IMR-90 (cell line): ENCODE data around the gene LCE4A. TPM values are rescaled to one million over a fixed set of nuclear protein-coding genes. Genes with fewer than 3 reads are reported as not detected.

Experiments
- ATAC-seq: fragments of 200-7000 bp; cut with Tn5 transposase; 2 replicates; pipeline ENCODE4 v1.9.1; 2020; ENCODE audit warnings: low read depth, mild to moderate bottlenecking, moderate library complexity
- BruUV-seq: library from RNA; stranded (reverse); fragments of 400-500 nt; replicated peaks from 2 replicates; lab custom pipeline; 2021; lab: Mats Ljungman, UMichigan
- CTCF ChIA-PET: fragments of 300-600 bp; formaldehyde crosslinking; extraction: SDS; loops from one replicate; lab custom pipeline; 2021; ENCODE audit warnings: antibody characterized with exemption; lab: Yijun Ruan, JAX
- POLR2A ChIA-PET: fragments of 300-600 bp; sonication (Branson Sonifier 250); formaldehyde crosslinking; loops from one replicate; lab custom pipeline; 2022; ENCODE audit warnings: antibody characterized with exemption; ENCODE audit not compliant: unreplicated experiment; lab: Charles Lee
- DNase-seq: peaks from one replicate; pipeline ENCODE4 v3.0.0; 2013
- H2AFZ ChIP-seq: replicated peaks from 2 replicates; pipeline ENCODE3; 2013; ENCODE audit warnings: low read length, mild to moderate bottlenecking; ENCODE audit not compliant: poor library complexity
- H2AK5ac ChIP-seq: 2 replicates; pipeline ENCODE4 v1.6.1; 2013; ENCODE audit warnings: low read depth, low read length, inconsistent platforms
- H2AK9ac ChIP-seq: replicated peaks from 2 replicates; pipeline ENCODE3; 2013; ENCODE audit warnings: mild to moderate bottlenecking, low read depth, low read length, moderate library complexity; ENCODE audit not compliant: poor library complexity
- H2BK120ac ChIP-seq: 2 replicates; pipeline ENCODE4 v1.6.1; 2013; ENCODE audit warnings: low read depth, low read length, inconsistent platforms
- H2BK15ac ChIP-seq: 3 replicates; pipeline ENCODE4 v1.6.1; 2013; ENCODE audit warnings: low read depth, low read length, inconsistent platforms
- H2BK20ac ChIP-seq: 2 replicates; pipeline ENCODE4 v1.6.1; 2013; ENCODE audit warnings: low read depth, mild to moderate bottlenecking, inconsistent platforms, low read length, moderate library complexity
- H2BK5ac ChIP-seq: 2 replicates; pipeline ENCODE4 v1.6.1; 2013; ENCODE audit warnings: mild to moderate bottlenecking, low read depth, low read length, inconsistent platforms; ENCODE audit not compliant: poor library complexity, severe bottlenecking
- H3K14ac ChIP-seq: replicated peaks from 2 replicates; pipeline ENCODE4 v1.6.1; 2013; ENCODE audit warnings: low read depth, low read length, inconsistent platforms
- H3K18ac ChIP-seq: 2 replicates; pipeline ENCODE4 v1.6.1; 2013; ENCODE audit warnings: low read depth, low read length, control low read depth
- H3K23ac ChIP-seq: 2 replicates; pipeline ENCODE4 v1.6.1; 2013; ENCODE audit warnings: low read depth, low read length, inconsistent platforms
- H3K27ac ChIP-seq: 2 replicates; pipeline ENCODE4 v1.5.1; 2013; ENCODE audit warnings: mild to moderate bottlenecking, control low read depth, low read length; ENCODE audit not compliant: insufficient read depth
- H3K27me3 ChIP-seq: 2 replicates; pipeline ENCODE4 v1.6.1; 2013; ENCODE audit warnings: low read length; ENCODE audit not compliant: control insufficient read depth, insufficient read depth
- H3K36me3 ChIP-seq: 2 replicates; pipeline ENCODE4 v1.6.1; 2013; ENCODE audit warnings: low read length, mixed read lengths; ENCODE audit not compliant: control insufficient read depth, insufficient read depth
- H3K4ac ChIP-seq: 2 replicates; pipeline ENCODE4 v1.6.1; 2013; ENCODE audit warnings: low read depth, low read length, inconsistent platforms
- H3K4me1 ChIP-seq: 2 replicates; pipeline ENCODE4 v1.6.1; 2013; ENCODE audit warnings: low read length, mixed read lengths; ENCODE audit not compliant: control insufficient read depth, insufficient read depth
- H3K4me2 ChIP-seq: 2 replicates; pipeline ENCODE4 v1.6.1; 2013; ENCODE audit warnings: low read depth, mild to moderate bottlenecking, control low read depth, low read length, moderate library complexity
- H3K4me3 ChIP-seq: 2 replicates; pipeline ENCODE4 v1.5.1; 2013; ENCODE audit warnings: low read depth, mild to moderate bottlenecking, control low read depth, low read length, moderate library complexity; ENCODE audit not compliant: insufficient read depth
- H3K56ac ChIP-seq: 2 replicates; pipeline ENCODE4 v1.6.1; 2013; ENCODE audit warnings: low read length, inconsistent platforms; ENCODE audit not compliant: insufficient read depth; ENCODE audit errors: extremely low read depth
- H3K79me1 ChIP-seq, 2 experiments: 2 replicates each; pipeline ENCODE4 v1.6.1; 2013; ENCODE audit warnings: low read length in 2 of 2, inconsistent platforms in 1 of 2, low read depth in 1 of 2
- H3K9ac ChIP-seq: 2 replicates; pipeline ENCODE4 v1.6.1; 2013; ENCODE audit warnings: low read depth, low read length, control low read depth
- H3K9me1 ChIP-seq: 2 replicates; pipeline ENCODE4 v1.6.1; 2013; ENCODE audit warnings: low read length, inconsistent platforms; ENCODE audit not compliant: insufficient read depth
- H3K9me3 ChIP-seq: 2 replicates; pipeline ENCODE4 v1.6.1; 2013; ENCODE audit warnings: low read length; ENCODE audit not compliant: control insufficient read depth, insufficient read depth
- H4K20me1 ChIP-seq: 2 replicates; pipeline ENCODE4 v1.6.1; 2013; ENCODE audit warnings: low read length, inconsistent platforms; ENCODE audit not compliant: insufficient read depth
- H4K5ac ChIP-seq: 2 replicates; pipeline ENCODE4 v1.6.1; 2013; ENCODE audit warnings: mild to moderate bottlenecking, low read depth, low read length, control low read depth
- H4K8ac ChIP-seq, 2 experiments: 2 replicates each; pipeline ENCODE4 v1.6.1; 2013; ENCODE audit warnings: low read depth in 2 of 2, low read length in 2 of 2, control low read depth in 1 of 2, inconsistent platforms in 1 of 2
- H4K91ac ChIP-seq: 2 replicates; pipeline ENCODE4 v1.6.1; 2013; ENCODE audit warnings: low read depth, low read length, inconsistent platforms; ENCODE audit not compliant: insufficient read depth
- BHLHE40 ChIP-seq: fragments of 150-350 bp; IDR thresholded peaks from 2 replicates; pipeline ENCODE4 v1.6.1; 2016; ENCODE audit warnings: mild to moderate bottlenecking, low read depth, low read length
- CEBPB ChIP-seq: IDR thresholded peaks from 2 replicates; pipeline ENCODE4 v1.6.1; 2012; ENCODE audit warnings: low read depth, low read length, improper control_type of control experiment
- RAD21 ChIP-seq: IDR thresholded peaks from 2 replicates; pipeline ENCODE4 v1.6.1; 2012; ENCODE audit warnings: low read length, improper control_type of control experiment
- USF2 ChIP-seq: fragments of 150-350 bp; IDR thresholded peaks from 2 replicates; pipeline ENCODE4 v1.6.1; 2017; ENCODE audit warnings: mild to moderate bottlenecking, antibody characterized with exemption, low read length, low read depth
- WGBS, 2 experiments: methylation state at CpG; one replicate each; pipeline versions ENCODE4 v1.1.5 to v1.1.7; 2013; ENCODE audit warnings: missing lambda C conversion rate in 2 of 2; ENCODE audit not compliant: insufficient read length in 1 of 2; ENCODE audit errors: extremely low coverage in 2 of 2; 5-methylcytosine and 5-hydroxymethylcytosine counted together
- dilution Hi-C: fragments of 300-500 bp; cut with HindIII; formaldehyde crosslinking; loops from one replicate; pipeline ENCODE4 v1.14.3; 2018; ENCODE audit warnings: low sequenced_read_pairs; ENCODE audit not compliant: unreplicated experiment
- in situ Hi-C: fragments of 300-500 bp; cut with MboI; formaldehyde crosslinking; loops from 3 replicates; pipeline ENCODE4 v1.14.3; 2019; ENCODE audit warnings: low sequenced_read_pairs, inconsistent platforms, mixed read lengths
- intact Hi-C: fragments of 100-400 bp; cut with micrococcal nuclease; formaldehyde crosslinking; loops from 2 replicates; pipeline ENCODE4 v1.10.0; 2022
- polyA plus RNA-seq, 3 experiments: library from polyadenylated mRNA; depleted of rRNA; stranded (reverse); fragments of >200 nt; gene quantifications; 2 replicates each; pipeline ENCODE4 v1.2.3, GENCODE V29; 2012; ENCODE audit warnings: low replicate concordance in 1 of 3
- total RNA-seq: library from RNA; depleted of rRNA; stranded (reverse); fragments of >200 nt; gene quantifications from 2 replicates; pipeline ENCODE4 v1.2.3, GENCODE V29; 2012

Gene LCE4A
- total and polyA plus RNA-seq, 2 of the 4 experiments (the other 2 are of a cell fraction): not detected

DNA sequence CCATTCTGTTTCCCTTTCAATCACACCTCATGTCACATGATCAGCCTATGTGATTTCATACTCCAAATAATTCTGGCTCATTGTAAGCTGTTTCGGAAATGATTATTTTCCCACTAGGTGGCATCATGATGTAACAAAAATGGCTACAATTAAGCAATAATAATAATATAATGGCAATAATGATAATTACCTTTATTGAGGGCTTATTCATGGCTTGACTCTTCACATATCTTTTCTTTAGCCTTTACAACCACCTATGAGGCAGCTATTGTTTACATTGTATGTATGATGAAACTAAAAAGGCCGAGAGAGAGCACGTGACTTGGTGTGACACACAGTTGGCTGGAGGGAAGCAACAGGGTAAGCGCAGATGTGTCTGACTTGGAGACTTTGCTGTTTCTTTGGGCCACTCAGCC lies 37.3 kb downstream of the LCE4A start:
- dilution Hi-C loops: no loop called here

More for the DNA sequence above, 37.3 kb downstream of the LCE4A start:
- H3K9me3 ChIP-seq: no peaks in the 10 kb centered on the region
- H4K8ac ChIP-seq: no peak overlapping the region
- H2BK20ac ChIP-seq: no peak overlapping the region
- no peaks in the 10 kb centered on the region for H4K20me1 ChIP-seq
- H2BK15ac ChIP-seq: no peak overlapping the region
- in situ Hi-C loops: no loop called here
- no peak overlapping the region for H2BK120ac ChIP-seq
- intact Hi-C loops: no loop called here
- H3K36me3 ChIP-seq: no peaks in the 10 kb centered on the region
- H2AK9ac ChIP-seq: no peak overlapping the region
- H3K27ac ChIP-seq: no peak overlapping the region
- POLR2A ChIA-PET: no interaction called here
- WGBS, 2 experiments: 50% methylated on average over 1 of the region's 4 CpGs; no CpG with 5 or more reads in 1 of the 2 experiments
- TF ChIP-seq CEBPB: peak; percentile 52; the same call in 1 of the 2 replicates
- TF ChIP-seq USF2: peak; percentile 84
- TF ChIP-seq RAD21: no peak
- peak; percentile 73; the same call in 1 of the 2 replicates for TF ChIP-seq BHLHE40
- no peak overlapping the region for H4K5ac ChIP-seq
- no peak overlapping the region for H2BK5ac ChIP-seq
- no TSS peak for BruUV-seq
- no peak overlapping the region for H3K4me3 ChIP-seq
- H3K9ac ChIP-seq: no peak overlapping the region
- H2AFZ ChIP-seq: no peak overlapping the region
- no peaks in the 10 kb centered on the region; the same call in 1 of the 2 replicates for H3K4me1 ChIP-seq
- no peaks in the 10 kb centered on the region for H3K27me3 ChIP-seq
- CTCF ChIA-PET: no interaction called here
- DNase-seq (peak; percentile 47), ATAC-seq (no peak)
- no peak overlapping the region for H2AK5ac ChIP-seq
- no peaks in the 10 kb centered on the region for H3K79me1 ChIP-seq
- H3K56ac ChIP-seq: no peak overlapping the region
- H3K9me1 ChIP-seq: no peaks in the 10 kb centered on the region
- no peak overlapping the region for H3K4me2 ChIP-seq
- H3K18ac ChIP-seq: no peak overlapping the region
- no peak overlapping the region for H3K4ac ChIP-seq
- no peak overlapping the region for H3K14ac ChIP-seq
- H4K91ac ChIP-seq: no peak overlapping the region
- H3K23ac ChIP-seq: no peak overlapping the region
